ENCODE measurements around the gene TACSTD2. TPM values are rescaled to one million over a fixed set of nuclear protein-coding genes. Genes with fewer than 3 reads are reported as not detected.

The TACSTD2 gene
- total and polyA plus RNA-seq, 2 of the 13 experiments (the other 11 are each of a cell fraction or from before 2014, with no cell fraction given): not detected

- TF ChIP-seq KLF12 (CRISPR knock-in tag; IDR thresholded peaks at IDR 0.05; ENCODE audit: borderline replicate concordance) (0 out of 2 replicates have a peak, but pooled peaks have one; percentile 14), ZBTB40 (IDR thresholded peaks at IDR 0.05) (no peak), ZBTB40 (CRISPR knock-in tag; IDR thresholded peaks at IDR 0.05) (no peak), REPIN1 (CRISPR knock-in tag; IDR thresholded peaks at IDR 0.05; ENCODE audit: borderline replicate concordance, low read depth) (no peak), ZNF232 (CRISPR knock-in tag; IDR thresholded peaks at IDR 0.05; ENCODE audit: borderline replicate concordance) (no peak), JUNB (CRISPR knock-in tag; IDR thresholded peaks at IDR 0.05; ENCODE audit: borderline replicate concordance) (no peak), PHF8 (CRISPR knock-in tag; IDR thresholded peaks at IDR 0.05) (peak; percentile 72), ZSCAN25 (CRISPR knock-in tag; IDR thresholded peaks at IDR 0.05) (peak; percentile 97), SKI (IDR thresholded peaks at IDR 0.05; ENCODE audit: partially characterized antibody) (no peak), CHD4 (IDR thresholded peaks at IDR 0.05; ENCODE audit: borderline replicate concordance, low read length) (no peak), MEIS1 (CRISPR knock-in tag; IDR thresholded peaks at IDR 0.05; ENCODE audit: borderline replicate concordance) (0 out of 2 replicates have a peak, but pooled peaks have one; percentile 9), ZSCAN29 (CRISPR knock-in tag; conservative IDR thresholded peaks at IDR 0.05) (no peak; the same call in 1 of the 2 replicates), HNF1A (IDR thresholded peaks at IDR 0.05; ENCODE audit: low read depth) (no peak), HNF1A (CRISPR knock-in tag; IDR thresholded peaks at IDR 0.05; ENCODE audit: borderline replicate concordance) (no peak), EP300 (IDR thresholded peaks at IDR 0.05; ENCODE audit: low read depth in 2 of 2, low read length in 2 of 2) (no peak), EP300 (CRISPR knock-in tag; IDR thresholded peaks at IDR 0.05; ENCODE audit: borderline replicate concordance) (no peak)
These were observed 31.2 kb downstream of the TACSTD2 start (continued) for GRCh38 chr1:58545591-58546519.

All from HepG2 (cell line).